Central memory CD4-positive, alpha-beta T cell (primary cell): ENCODE measurements around the gene PCDHA1.
"Not testable (repeated sequence)": the region's sequence is repeated elsewhere in the genome, so short reads cannot be mapped to it uniquely, and the experiment has no call there.

ENCODE experiments used
- DNase-seq: peaks from one replicate; pipeline ENCODE4 v3.0.0; 2022

The PCDHA1 gene

DNA sequence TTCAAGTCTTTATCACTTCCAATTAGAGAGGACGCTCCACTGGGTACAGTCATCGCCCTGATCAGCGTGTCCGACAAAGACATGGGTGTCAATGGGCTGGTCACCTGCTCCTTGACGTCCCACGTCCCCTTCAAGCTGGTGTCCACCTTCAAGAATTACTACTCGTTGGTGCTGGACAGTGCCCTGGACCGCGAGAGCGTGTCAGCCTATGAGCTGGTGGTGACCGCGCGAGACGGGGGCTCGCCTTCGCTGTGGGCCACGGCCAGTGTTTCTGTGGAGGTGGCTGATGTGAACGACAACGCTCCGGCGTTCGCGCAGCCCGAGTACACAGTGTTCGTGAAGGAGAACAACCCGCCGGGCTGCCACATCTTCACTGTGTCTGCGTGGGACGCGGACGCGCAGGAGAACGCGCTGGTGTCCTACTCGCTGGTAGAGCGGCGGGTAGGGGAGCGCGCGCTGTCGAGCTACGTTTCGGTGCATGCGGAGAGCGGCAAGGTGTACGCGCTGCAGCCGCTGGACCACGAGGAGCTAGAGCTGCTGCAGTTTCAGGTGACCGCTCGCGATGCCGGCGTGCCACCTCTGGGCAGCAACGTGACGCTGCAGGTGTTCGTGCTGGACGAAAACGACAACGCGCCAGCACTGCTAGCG is 22.4 kb downstream of the PCDHA1 start:
- DNase-seq = not testable (repeated sequence)

DNA sequence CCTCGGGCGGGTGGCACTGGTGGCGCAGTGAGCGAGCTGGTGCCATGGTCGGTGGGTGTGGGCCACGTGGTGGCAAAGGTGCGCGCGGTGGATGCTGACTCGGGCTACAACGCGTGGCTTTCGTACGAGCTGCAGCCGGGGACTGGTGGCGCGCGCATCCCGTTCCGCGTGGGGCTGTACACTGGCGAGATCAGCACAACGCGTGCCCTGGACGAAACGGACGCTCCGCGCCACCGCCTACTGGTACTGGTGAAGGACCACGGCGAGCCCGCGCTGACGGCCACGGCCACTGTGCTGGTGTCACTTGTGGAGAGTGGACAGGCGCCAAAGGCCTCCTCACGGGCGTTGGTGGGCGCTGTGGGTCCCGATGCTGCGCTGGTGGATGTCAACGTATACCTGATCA is 22.9 kb downstream of the PCDHA1 start:
- no peak for DNase-seq

DNA sequence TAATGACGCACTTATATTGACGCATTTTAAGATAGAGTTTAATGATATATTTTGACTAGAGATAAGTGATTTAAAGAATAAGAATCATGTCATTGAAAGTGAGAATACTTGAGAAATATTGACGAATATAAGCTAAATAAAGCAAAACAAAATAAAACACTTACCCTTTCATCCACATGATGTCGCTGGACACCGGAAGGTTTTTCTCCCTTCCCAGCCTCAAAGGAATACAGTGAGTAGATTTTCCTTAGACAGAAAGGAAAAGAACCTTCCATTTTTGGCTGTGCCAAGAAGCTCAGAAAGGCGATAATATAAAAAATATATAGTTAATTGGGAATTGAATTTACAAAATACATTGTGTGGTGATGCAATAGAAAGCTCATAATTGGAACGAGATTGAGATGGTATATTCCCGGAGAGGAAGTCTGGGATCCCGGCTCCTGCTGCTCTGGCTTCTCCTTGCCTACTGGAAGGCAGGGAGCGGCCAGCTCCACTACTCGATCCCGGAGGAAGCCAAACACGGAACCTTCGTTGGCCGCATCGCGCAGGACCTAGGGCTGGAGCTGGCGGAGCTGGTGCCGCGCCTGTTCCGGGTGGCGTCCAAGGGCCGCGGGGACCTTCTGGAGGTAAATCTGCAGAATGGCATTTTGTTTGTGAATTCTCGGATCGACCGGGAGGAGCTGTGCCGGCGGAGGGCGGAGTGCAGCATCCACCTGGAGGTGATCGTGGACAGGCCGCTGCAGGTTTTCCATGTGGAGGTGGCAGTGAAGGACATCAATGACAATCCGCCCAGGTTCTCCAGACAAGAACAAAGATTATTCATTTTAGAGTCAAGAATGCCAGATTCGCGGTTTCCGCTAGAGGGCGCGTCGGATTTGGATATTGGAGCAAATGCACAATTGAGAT is 35.7 kb downstream of the PCDHA1 start, which contains the start of gene PCDHA5:
PCDHA5 (plus strand) TSS at position 239 of the 906 bp plus-strand sequence.
- no peak for DNase-seq

DNA sequence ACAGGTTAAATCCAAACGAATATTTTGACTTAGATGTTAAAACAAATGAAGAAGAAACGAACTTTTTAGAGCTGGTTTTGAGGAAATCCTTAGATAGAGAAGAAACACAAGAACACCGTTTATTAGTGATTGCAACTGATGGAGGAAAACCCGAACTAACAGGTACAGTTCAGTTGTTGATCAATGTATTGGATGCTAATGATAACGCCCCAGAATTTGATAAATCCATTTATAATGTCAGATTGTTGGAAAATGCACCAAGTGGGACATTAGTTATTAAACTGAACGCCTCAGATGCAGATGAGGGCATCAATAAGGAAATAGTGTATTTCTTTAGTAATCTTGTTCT is 36.3 kb downstream of the PCDHA1 start:
- DNase-seq = no peak

DNA sequence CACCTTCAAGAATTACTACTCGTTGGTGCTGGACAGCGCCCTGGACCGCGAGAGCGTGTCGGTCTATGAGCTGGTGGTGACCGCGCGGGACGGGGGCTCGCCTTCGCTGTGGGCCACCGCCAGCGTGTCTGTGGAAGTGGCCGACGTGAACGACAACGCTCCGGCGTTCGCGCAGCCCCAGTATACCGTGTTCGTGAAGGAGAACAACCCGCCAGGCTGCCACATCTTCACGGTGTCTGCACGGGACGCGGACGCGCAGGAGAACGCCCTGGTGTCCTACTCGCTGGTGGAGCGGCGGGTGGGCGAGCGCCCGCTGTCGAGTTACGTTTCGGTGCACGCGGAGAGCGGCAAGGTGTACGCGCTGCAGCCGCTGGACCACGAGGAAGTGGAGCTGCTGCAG is 37.0 kb downstream of the PCDHA1 start:
- DNase-seq = not testable (repeated sequence)

DNA sequence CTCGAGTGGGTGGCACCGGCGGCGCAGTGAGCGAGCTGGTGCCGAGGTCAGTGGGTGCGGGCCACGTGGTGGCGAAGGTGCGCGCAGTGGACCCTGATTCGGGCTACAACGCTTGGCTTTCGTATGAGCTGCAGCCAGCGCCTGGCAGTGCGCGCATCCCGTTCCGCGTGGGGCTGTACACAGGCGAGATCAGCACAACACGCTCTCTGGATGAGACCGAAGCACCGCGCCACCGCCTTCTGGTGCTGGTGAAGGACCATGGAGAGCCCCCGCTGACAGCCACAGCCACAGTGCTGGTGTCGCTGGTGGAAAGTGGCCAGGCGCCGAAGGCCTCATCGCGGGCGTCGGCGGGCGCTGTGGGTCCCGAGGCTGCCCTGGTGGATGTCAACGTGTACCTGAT is 37.5 kb downstream of the PCDHA1 start:
- DNase-seq = no peak

DNA sequence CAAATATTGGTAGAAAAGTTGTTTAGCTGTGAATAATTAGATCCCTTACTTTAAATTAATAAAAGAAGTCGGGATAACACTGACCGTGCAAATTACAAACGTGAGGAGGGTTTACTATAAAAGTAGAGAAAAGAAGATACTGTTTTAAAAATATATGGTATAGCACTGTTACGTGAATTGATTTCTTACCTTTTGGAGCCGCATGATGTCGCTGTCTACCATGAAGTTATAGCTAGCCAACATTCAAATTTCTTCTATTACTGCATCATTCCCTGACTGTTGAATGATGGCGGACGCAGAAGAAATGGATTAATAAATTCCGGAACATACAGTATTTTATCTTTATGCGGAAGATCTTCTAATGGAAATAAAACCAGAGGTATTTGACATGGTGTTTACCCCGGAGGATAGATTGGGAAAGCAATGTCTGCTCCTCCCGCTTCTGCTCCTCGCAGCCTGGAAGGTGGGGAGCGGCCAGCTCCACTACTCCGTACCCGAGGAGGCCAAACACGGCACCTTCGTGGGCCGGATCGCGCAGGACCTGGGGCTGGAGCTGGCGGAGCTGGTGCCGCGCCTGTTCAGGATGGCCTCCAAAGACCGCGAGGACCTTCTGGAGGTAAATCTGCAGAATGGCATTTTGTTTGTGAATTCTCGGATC is 41.9 kb downstream of the PCDHA1 start, which contains the start of gene PCDHA6:
PCDHA6 (plus strand) TSS at position 257 of the 658 bp plus-strand sequence; CDS start at position 389, 132 bp downstream.
- no peak for DNase-seq

DNA sequence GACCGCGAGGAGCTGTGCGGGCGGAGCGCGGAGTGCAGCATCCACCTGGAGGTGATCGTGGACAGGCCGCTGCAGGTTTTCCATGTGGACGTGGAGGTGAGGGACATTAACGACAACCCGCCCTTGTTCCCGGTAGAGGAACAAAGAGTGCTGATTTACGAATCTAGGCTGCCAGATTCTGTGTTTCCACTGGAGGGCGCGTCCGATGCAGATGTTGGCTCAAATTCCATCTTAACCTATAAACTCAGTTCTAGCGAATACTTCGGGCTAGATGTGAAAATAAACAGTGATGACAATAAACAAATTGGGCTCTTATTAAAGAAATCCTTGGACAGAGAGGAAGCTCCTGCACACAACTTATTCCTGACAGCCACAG is 42.4 kb downstream of the PCDHA1 start:
- DNase-seq = no peak

DNA sequence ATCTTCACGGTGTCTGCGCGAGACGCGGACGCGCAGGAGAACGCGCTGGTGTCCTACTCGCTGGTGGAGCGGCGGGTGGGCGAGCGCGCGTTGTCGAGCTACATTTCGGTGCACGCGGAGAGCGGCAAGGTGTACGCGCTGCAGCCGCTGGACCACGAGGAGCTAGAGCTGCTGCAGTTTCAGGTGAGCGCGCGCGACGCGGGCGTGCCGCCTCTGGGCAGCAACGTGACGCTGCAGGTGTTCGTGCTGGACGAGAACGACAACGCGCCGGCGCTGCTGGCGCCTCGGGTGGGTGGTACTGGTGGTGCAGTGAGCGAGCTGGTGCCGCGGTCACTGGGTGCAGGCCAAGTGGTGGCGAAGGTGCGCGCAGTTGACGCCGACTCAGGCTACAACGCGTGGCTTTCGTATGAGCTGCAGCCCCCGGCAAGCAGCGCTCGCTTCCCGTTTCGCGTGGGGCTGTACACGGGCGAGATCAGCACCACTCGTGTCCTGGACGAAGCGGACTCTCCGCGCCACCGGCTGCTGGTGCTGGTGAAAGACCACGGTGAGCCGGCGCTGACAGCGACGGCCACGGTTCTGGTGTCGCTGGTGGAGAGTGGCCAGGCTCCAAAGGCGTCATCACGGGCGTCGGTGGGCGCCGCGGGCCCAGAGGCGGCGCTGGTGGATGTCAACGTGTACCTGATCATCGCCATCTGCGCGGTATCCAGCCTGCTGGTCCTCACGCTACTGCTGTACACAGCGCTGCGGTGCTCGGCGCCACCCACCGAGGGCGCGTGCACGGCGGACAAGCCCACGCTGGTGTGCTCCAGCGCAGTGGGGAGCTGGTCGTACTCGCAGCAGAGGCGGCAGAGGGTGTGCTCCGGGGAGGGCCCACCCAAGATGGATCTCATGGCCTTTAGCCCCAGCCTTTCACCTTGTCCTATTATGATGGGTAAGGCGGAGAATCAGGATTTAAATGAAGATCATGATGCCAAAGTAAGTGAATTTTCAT is 43.9 kb downstream of the PCDHA1 start:
- DNase-seq = not testable (repeated sequence)

DNA sequence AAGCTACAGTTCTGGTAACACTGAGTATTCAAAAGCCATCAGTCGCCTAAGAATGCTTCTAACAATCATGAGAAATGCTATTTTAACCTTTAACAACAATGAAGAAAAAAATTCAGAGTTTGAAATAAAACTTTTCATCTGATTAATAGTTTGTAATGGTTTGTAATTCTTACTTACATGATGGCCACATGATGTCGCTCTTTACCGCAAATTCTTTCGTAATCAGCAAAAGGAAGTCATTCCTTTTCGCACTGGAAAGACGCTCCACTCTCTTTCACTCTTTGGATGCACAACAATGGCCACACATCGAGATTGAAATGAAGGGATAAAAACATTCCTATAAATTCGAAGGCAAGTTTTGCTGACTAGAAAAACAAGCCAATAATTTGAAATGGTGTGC is 48.1 kb downstream of the PCDHA1 start, which contains the start of gene PCDHA7:
PCDHA7 (plus strand) TSS at position 277 of the 400 bp plus-strand sequence; CDS start at position 392, 115 bp downstream.
- DNase-seq = no peak

DNA sequence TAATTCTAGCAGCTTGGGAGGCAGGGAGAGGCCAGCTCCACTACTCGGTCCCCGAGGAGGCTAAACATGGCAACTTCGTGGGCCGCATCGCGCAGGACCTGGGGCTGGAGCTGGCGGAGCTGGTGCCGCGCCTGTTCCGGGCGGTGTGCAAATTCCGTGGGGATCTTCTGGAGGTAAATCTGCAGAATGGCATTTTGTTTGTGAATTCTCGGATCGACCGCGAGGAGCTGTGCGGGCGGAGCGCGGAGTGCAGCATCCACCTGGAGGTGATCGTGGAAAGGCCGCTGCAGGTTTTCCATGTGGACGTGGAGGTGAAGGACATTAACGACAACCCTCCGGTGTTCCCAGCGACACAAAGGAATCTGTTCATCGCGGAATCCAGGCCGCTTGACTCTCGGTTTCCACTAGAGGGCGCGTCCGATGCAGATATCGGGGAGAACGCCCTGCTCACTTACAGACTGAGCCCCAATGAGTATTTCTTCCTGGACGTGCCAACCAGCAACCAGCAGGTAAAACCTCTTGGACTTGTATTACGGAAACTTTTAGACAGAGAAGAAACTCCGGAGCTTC is 48.6 kb downstream of the PCDHA1 start:
- DNase-seq = not testable (repeated sequence)

DNA sequence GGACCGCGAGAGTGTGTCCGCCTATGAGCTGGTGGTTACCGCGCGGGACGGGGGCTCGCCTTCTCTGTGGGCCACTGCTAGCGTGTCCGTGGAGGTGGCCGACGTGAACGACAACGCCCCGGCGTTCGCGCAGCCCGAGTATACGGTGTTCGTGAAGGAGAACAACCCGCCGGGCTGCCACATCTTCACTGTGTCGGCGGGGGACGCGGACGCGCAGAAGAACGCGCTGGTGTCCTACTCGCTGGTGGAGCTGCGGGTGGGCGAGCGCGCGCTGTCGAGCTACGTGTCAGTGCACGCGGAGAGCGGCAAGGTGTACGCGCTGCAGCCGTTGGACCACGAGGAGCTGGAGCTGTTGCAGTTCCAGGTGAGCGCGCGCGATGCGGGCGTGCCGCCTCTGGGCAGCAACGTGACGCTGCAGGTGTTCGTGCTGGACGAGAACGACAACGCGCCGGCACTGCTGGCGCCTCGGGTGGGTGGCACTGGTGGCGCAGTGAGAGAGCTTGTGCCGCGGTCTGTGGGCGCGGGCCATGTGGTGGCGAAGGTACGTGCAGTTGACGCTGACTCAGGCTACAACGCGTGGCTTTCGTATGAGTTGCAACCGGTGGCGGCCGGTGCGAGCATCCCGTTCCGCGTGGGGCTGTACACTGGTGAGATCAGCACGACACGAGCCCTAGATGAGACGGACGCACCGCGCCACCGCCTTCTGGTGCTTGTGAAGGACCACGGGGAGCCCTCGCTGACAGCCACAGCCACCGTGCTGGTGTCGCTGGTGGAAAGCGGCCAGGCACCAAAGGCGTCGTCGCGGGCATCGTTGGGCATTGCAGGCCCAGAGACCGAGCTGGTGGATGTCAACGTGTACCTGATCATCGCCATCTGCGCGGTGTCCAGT is 49.9 kb downstream of the PCDHA1 start:
- no peak for DNase-seq

DNA sequence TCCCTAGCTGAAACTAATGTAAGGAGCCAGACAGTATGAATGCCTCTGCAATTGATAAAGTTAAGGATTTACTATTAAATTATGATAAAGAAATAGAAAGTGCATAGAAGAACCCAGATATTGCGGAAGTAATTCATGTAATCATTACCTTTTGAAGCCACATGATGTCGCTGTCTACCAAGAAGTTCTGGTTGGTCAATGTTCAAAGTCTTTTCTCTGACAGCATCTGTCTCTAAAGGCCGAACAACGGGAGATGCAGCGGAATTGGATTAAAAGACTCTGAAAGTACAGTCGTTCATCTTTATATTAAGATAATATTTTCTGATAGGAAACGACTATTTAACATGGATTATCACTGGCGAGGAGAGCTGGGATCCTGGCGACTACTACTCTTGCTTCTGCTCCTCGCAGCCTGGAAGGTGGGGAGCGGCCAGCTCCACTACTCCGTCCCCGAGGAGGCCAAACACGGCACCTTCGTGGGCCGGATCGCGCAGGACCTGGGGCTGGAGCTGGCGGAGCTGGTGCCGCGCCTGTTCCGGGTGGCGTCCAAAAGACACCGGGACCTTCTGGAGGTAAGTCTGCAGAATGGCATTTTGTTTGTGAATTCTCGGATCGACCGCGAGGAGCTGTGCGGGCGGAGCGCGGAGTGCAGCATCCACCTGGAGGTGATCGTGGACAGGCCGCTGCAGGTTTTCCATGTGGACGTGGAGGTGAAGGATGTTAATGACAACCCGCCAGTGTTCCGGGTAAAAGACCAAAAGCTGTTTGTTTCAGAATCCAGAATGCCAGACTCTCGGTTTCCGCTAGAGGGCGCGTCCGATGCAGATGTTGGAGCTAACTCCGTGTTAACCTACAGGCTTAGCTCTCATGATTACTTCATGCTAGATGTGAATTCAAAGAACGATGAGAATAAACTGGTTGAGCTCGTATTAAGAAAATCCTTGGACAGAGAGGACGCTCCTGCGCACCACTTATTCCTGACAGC is 55.3 kb downstream of the PCDHA1 start, which contains the start of gene PCDHA8:
PCDHA8 (plus strand) TSS at position 210 of the 985 bp plus-strand sequence; CDS start at position 345, 135 bp downstream.
- DNase-seq = no peak

DNA sequence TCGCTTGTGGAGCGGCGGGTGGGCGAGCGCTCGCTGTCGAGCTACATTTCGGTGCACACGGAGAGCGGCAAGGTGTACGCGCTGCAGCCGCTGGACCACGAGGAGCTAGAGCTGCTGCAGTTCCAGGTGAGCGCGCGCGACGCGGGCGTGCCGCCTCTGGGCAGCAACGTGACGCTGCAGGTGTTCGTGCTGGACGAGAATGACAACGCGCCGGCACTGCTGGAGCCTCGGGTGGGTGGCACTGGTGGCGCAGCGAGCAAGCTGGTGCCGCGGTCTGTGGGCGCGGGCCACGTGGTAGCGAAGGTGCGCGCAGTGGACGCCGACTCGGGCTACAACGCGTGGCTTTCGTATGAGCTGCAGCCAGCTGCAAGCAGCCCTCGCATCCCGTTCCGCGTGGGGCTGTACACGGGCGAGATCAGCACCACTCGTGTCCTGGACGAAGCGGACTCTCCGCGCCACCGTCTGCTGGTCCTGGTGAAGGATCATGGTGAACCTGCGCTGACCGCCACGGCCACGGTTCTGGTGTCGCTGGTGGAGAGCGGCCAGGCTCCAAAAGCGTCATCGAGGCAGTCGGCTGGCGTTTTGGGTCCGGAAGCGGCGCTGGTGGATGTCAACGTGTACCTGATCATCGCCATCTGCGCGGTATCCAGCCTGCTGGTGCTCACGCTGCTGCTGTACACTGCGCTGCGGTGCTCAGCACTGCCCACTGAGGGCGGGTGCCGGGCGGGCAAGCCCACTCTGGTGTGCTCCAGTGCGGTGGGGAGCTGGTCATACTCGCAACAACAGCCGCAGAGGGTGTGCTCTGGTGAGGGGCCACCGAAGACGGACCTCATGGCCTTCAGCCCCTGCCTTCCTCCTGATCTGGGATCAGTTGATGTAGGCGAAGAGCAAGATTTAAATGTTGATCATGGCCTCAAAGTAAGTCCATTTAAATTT is 57.1 kb downstream of the PCDHA1 start:
- no peak for DNase-seq

DNA sequence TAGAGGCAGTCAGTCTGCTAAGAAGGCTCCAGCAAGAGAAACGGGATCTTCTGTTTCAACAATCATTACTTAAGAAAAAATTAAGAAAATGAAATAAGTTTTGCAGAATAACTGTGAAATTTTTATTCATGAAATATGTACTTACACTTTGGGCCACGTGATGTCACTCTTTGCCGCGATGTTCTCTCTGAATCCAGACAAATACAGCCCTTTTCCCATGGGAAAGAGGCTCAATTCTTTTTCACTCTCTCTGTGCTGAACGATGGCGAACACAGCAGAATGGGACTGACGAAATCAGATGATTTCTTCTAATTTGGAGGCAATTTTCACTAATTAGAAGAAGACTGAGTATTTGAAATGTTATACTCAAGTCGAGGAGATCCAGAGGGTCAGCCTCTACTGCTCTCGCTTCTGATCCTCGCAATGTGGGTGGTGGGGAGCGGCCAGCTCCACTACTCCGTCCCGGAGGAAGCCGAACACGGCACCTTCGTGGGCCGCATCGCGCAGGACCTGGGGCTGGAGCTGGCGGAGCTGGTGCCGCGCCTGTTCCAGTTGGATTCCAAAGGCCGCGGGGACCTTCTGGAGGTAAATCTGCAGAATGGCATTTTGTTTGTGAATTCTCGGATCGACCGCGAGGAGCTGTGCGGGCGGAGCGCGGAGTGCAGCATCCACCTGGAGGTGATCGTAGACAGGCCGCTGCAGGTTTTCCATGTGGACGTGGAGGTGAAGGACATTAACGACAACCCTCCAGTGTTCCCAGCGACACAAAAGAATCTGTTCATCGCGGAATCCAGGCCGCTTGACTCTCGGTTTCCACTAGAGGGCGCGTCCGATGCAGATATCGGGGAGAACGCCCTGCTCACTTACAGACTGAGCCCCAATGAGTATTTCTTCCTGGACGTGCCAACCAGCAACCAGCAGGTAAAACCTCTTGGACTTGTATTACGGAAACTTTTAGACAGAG is 62.5 kb downstream of the PCDHA1 start, which contains the start of gene PCDHA9:
PCDHA9 (plus strand) TSS at position 244 of the 964 bp plus-strand sequence; CDS start at position 358, 114 bp downstream.
- DNase-seq = not testable (repeated sequence)

DNA sequence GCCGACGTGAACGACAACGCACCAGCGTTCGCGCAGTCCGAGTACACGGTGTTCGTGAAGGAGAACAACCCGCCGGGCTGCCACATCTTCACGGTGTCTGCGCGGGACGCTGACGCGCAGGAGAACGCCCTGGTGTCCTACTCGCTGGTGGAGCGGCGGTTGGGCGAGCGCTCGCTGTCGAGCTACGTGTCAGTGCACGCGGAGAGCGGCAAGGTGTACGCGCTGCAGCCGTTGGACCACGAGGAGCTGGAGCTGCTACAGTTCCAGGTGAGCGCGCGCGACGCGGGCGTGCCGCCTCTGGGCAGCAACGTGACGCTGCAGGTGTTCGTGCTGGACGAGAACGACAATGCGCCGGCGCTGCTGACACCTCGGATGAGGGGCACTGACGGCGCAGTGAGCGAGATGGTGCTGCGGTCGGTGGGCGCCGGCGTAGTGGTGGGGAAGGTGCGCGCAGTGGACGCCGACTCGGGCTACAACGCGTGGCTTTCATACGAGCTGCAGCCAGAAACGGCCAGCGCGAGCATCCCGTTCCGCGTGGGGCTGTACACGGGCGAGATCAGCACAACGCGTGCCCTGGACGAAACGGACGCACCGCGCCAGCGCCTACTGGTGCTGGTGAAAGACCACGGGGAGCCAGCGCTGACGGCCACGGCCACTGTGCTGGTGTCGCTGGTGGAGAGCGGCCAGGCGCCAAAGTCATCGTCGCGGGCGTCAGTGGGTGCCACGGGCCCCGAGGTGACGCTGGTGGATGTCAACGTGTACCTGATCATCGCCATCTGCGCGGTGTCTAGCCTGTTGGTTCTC is 64.1 kb downstream of the PCDHA1 start:
- not testable (repeated sequence) for DNase-seq
